HG03457 (cell line): ENCODE measurements around the gene ATP9B.
"Not testable (repeated sequence)": the region's sequence is repeated elsewhere in the genome, so short reads cannot be mapped to it uniquely, and the experiment has no call there.

Source experiments
- ATAC-seq: cut with Tn5 transposase; IDR thresholded peaks from one replicate; pipeline ENCODE4 v1.9.1; 2021; ENCODE audit warnings: moderate number of reproducible peaks; ENCODE audit not compliant: unreplicated experiment

The ATP9B gene

GRCh38 chr18:79135924-79136323 lies 66.7 kb downstream of the ATP9B start:
- ATAC-seq, result no peak

GRCh38 chr18:79136742-79137141 lies 67.5 kb downstream of the ATP9B start:
- no peak for ATAC-seq

DNA sequence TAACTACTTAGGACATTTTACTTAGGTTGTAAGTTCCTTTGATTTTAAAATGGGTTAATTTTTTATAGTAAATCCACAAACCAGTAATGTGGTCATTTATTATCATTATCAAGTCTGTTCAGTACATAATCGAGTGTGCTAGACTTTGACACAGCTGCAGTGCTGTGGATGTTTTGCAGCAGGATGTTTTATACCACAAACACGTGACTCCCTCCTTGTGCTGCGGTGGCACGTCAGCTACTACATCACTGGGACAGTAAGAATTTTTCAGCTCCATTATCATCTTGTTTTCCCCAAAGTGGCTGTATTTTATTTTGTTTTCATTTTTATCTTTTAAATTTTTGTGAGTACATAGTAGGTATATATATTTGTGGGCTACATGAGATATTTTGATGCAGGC lies 70.0 kb downstream of the ATP9B start:
- no peak for ATAC-seq

- ATAC-seq, result no peak
Observed at GRCh38 chr18:79147014-79147413, 77.8 kb downstream of the ATP9B start.

DNA sequence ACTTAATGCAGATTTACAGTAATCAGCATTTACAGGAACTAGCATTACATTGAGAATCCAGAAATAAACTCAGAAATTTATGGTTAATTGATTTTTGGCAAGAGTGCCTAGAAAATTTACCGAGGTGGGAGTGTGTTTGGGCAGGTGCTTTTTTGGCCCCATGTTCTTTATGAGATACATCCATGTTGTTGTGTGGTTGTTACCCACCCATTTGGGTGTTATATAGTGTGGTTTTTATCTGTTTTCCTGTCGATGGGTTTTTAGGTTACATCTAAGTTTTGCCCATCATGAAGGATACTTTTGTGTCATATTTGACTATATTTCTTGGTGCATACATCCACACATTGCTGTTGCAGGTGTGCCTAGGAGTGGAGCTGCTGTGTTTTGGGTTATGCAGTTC lies 82.0 kb downstream of the ATP9B start:
- no peak for ATAC-seq

- ATAC-seq, result no peak
Observed at GRCh38 chr18:79156327-79156726, 87.1 kb downstream of the ATP9B start.

DNA sequence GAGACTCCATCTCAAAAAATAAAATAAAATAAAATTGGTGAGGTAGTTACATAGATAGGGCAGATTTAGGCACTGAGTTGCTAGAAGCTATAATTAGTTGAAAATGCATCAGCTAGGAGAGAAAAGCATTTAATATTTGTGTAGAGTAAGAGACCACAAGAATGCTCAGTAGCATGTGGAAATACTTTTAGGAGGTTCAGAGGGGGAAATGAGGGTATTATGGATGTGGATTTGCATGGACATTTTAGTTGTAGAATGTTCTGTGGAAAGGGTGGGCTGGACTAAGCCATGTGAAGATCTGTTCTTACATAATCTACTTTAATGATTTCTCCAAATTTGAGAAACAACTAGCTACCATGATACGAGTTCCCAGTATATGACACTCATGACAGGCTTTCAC lies 95.5 kb downstream of the ATP9B start:
- no peak for ATAC-seq

DNA sequence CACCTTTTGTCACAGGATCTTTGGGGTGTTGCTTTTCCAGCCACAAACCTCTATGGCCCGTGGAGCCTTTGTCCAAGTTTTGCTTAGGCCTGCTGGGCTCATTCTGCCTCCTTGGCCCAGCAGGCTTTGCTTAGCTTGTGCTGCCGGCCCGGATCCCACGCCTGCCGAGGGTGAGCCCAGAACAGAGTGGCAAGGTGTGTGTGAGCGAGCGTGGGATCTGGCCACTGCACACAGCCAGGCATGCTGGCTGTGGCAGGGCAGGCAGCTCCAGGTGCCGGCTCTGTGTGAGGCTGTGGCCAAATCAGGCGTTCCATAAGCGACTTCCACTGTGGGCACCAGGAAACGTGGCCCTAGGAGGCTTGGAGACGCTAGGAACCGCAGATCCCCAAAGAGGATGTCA lies 97.5 kb downstream of the ATP9B start:
- ATAC-seq, result no peak

DNA sequence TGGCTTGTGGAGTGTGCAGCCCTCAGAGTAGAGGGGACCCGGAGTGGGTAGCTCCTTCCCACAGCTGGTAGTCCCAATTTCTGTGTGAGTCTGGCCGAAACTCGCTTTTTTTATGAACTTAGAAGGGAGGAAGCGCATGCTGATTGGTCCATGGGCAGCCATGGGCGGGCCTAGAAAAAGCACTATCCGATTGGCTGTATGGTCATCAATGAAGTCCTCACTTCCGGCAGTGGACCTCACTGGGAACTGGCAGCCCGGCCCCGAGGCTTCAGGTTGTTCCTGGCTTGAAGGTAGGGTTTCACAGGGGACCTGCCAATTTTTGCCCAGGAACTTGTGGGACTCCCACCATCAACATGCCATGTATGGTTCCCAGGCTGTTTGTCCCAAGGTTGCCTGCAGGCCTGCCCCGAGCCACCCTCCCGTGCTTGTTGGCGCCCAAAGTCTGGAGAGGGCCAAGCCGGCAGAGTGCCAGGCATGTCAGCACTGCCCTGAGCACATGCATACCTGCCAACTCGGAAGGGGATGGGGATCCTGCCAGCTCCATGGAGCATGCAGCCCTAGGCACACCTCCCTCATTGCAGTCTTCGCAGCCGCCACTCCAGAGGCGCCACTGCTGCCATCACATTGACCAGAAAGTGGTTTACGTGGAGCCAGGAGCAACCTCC lies 98.5 kb downstream of the ATP9B start:
- ATAC-seq, result no peak

DNA sequence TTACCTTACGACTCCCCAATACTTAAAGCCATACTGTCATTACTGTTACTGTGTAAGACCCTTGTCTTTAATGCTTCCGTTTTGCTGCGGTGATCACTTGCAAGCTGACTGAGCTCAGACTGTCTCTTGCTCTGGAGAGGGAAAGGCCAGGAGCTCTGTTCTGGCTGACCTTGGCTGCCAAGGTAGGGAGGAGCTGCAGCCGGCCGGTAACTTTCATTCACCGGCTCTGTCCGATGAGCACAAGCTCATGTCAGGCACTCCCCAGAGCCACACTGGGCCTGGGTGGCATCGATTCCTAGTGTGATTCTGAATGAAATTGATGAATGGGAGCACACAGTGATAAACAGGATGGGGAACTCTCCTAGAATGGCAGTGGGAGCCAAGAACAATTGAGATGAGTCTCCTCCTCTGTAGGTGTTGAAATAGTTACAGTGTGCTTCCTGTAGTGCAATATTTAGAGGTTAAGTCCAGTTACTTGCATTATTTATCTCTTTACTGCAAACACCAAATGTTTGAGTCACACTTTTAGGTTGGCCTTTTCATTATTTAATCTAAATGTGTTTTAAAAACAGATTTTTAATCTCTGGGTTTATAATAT lies 100.9 kb downstream of the ATP9B start:
- ATAC-seq, result no peak

GRCh38 chr18:79172331-79172730 lies 103.1 kb downstream of the ATP9B start:
- not testable (repeated sequence) for ATAC-seq

DNA sequence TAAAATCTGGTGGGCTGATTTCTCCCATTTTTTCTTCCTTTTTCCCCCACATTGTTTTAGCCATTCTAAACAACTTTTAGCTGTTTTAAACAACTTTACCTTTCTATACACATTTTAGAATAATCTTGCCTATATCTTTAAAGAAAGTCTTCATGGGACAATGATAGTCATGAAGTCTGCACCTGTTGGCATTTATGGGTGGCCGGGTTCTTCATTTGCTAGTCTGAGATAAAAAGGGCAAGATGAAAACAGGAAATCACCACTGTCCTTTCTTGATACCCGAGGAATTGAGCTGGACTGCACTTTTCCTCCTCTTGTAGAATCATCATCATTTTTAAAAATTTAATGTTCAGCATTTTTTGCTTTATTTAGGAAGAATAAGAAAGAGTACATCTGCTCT lies 104.5 kb downstream of the ATP9B start:
- ATAC-seq, result no peak

DNA sequence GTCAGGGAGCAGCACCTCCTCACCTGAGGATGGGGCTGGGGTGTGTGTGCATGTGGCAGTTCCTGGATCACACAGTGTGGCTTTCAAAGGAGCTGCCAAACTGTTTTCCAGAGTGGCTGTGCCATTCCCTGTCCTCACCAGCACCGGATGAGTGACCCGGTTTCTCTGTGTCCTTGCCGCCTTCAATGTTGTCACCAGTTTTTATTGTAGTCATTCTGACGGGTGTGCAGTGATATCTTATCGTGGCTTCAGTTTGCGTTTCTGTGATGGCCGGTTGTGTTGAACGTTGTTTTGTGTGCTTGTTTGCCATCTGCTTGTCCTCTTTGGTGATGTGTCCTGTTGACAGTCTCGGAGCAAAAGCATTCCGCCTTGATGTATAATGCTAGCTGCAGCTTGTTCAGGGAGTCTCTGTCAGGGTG lies 108.9 kb downstream of the ATP9B start:
- no peak for ATAC-seq

- no peak for ATAC-seq
Observed at GRCh38 chr18:79182047-79182713, 113.0 kb downstream of the ATP9B start.

GRCh38 chr18:79185648-79186047 lies 116.5 kb downstream of the ATP9B start:
- no peak for ATAC-seq

- ATAC-seq, result no peak
Observed at GRCh38 chr18:79186649-79187048, 117.5 kb downstream of the ATP9B start.

DNA sequence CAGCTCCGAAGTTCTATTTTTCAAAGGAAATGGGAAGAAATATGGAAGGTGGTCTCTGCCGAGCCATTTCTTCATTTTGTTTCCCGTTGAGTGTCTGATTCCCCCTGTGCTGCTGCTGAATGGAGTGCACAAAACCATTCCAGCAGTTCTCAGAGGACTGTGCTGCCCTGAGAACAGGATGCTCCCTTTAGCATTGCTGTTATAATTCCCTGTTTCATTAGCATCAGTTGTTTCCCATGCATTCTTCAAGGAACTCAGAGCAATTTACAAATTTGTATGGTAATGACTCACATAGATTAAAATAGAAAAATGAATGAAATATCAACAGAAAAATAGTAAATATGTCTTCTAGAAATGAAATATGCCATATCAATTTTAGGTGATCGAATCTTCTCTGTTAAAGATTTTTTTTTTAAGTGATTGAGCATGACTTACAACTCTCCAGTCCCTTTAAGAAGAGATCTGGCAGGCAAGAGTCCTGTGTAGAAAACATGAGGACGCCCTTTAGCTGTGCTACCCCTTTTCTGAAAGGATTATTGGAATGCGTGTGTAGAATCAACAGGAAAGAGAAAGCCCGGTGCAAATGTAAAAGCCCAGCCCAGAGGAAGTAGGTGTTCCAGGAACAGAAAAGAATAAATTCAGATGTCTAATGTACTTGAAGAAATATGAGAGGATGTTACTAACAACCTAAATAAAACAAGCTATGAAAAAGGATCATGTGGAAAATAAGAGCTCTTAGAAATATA lies 118.5 kb downstream of the ATP9B start:
- ATAC-seq, result no peak

GRCh38 chr18:79191418-79191817 lies 122.2 kb downstream of the ATP9B start:
- ATAC-seq, result no peak

GRCh38 chr18:79191956-79192355 lies 122.8 kb downstream of the ATP9B start:
- no peak for ATAC-seq

GRCh38 chr18:79193826-79194225 lies 124.6 kb downstream of the ATP9B start:
- no peak for ATAC-seq
